GM12878 (cell line): ENCODE measurements around the gene MB21D2. TPM values are rescaled to one million over a fixed set of nuclear protein-coding genes. Genes with fewer than 3 reads are reported as not detected.
A peak's percentile ranks its signal among the peaks of the same experiment; 100 is the strongest.

Experiments used
- ATAC-seq: fragments of 200-7000 bp; cut with Tn5 transposase; 3 replicates; pipeline ENCODE4 v1.9.1; 2020; ENCODE audit warnings: mild to moderate bottlenecking, moderate library complexity
- BruUV-seq: library from RNA; stranded (reverse); fragments of 400-500 nt; replicated peaks from 2 replicates; lab custom pipeline; 2021; lab: Mats Ljungman, UMichigan
- CTCF ChIA-PET: fragments of 300-600 bp; sonication (Branson Sonifier 250); formaldehyde crosslinking; extraction: SDS; loops from one replicate; lab custom pipeline; 2021; ENCODE audit warnings: inconsistent platforms; lab: Yijun Ruan, JAX
- POLR2A ChIA-PET: fragments of 350-600 bp; formaldehyde crosslinking; extraction: SDS; loops from one replicate; lab custom pipeline; 2021; ENCODE audit warnings: inconsistent platforms; lab: Charles Lee
- RAD21 ChIA-PET: fragments of 300-600 bp; sonication (Branson Sonifier 250); formaldehyde crosslinking; loops from one replicate; lab custom pipeline; 2023; ENCODE audit warnings: antibody characterized with exemption; ENCODE audit not compliant: unreplicated experiment; lab: Charles Lee
- SMC1A ChIA-PET: fragments of 300-600 bp; sonication (Branson Sonifier 250); formaldehyde crosslinking; loops from one replicate; lab custom pipeline; 2023; ENCODE audit not compliant: unreplicated experiment, uncharacterized antibody; lab: Charles Lee
- DNase-seq: peaks from one replicate; pipeline ENCODE4 v3.0.0-alpha.2; 2011; ENCODE audit warnings: low read depth, low spot score
- FAIRE-seq: peaks from 3 replicates; lab custom pipeline; 2011; peaks lifted over from hg19 to GRCh38; lab: Jason Lieb, UNC
- H2AFZ ChIP-seq: 2 replicates; pipeline ENCODE4 v1.6.0; 2011; ENCODE audit warnings: low read depth, low read length, control low read depth; ENCODE audit not compliant: control insufficient read depth
- H3K27ac ChIP-seq: 2 replicates; pipeline ENCODE4 v1.5.1; 2011; ENCODE audit warnings: control low read depth; ENCODE audit not compliant: control insufficient read depth, insufficient read depth
- H3K27me3 ChIP-seq, 2 experiments: replicated peaks in 1 of 2; 2 replicates each; pipeline versions ENCODE4 v1.6.0 to v1.6.1; 2011; ENCODE audit warnings: low read length in 1 of 2; ENCODE audit not compliant: control insufficient read depth in 2 of 2, insufficient read depth in 2 of 2
- H3K36me3 ChIP-seq, 2 experiments: 2 replicates each; pipeline ENCODE4 v1.5.1; 2011; ENCODE audit warnings: low read length in 1 of 2; ENCODE audit not compliant: control insufficient read depth in 2 of 2, insufficient read depth in 2 of 2
- H3K4me1 ChIP-seq: 2 replicates; pipeline ENCODE4 v1.6.1; 2011; ENCODE audit warnings: mild to moderate bottlenecking, low read length, moderate library complexity, mixed read lengths; ENCODE audit not compliant: control insufficient read depth, insufficient read depth
- H3K4me2 ChIP-seq: 2 replicates; pipeline ENCODE4 v1.6.0; 2011; ENCODE audit warnings: control low read depth; ENCODE audit not compliant: control insufficient read depth, insufficient read depth
- H3K4me3 ChIP-seq: fragments of 200-600 bp; sonication (generic); 2 replicates; pipeline ENCODE4 v1.5.1; 2016
- H3K79me2 ChIP-seq: 2 replicates; pipeline ENCODE4 v1.6.0; 2011; ENCODE audit warnings: low read length; ENCODE audit not compliant: control insufficient read depth, insufficient read depth
- H3K9ac ChIP-seq: 2 replicates; pipeline ENCODE4 v1.8.0; 2011; ENCODE audit warnings: low read length, control low read depth, mixed read lengths; ENCODE audit not compliant: control insufficient read depth, insufficient read depth
- H3K9me3 ChIP-seq: replicated peaks from 3 replicates; pipeline ENCODE4 v1.5.1; 2011; ENCODE audit warnings: mild to moderate bottlenecking, low read length; ENCODE audit not compliant: control insufficient read depth, insufficient read depth
- H4K20me1 ChIP-seq: 2 replicates; pipeline ENCODE4 v1.6.0; 2011; ENCODE audit not compliant: control insufficient read depth, insufficient read depth
- BCLAF1 ChIP-seq: fragments of 450-650 bp; IDR thresholded peaks from 2 replicates; pipeline ENCODE4 v1.6.1; 2017; ENCODE audit warnings: antibody characterized with exemption, mild to moderate bottlenecking, moderate library complexity
- CBX3 ChIP-seq: fragments of 200-600 bp; sonication (generic); IDR thresholded peaks from 2 replicates; pipeline ENCODE4 v1.6.1; 2016; ENCODE audit warnings: low read depth, borderline replicate concordance
- CBX5 ChIP-seq: sonication (generic); IDR thresholded peaks from 2 replicates; pipeline ENCODE4 v1.6.1; 2016; ENCODE audit warnings: low read depth, moderate library complexity, mild to moderate bottlenecking, inconsistent platforms
- EP300 ChIP-seq, 2 experiments: fragments of 150-350 bp in 1 of 2; IDR thresholded peaks; 2 replicates each; pipeline ENCODE4 v1.6.1; 2011 to 2012; ENCODE audit warnings: low read depth in 2 of 2, low read length in 2 of 2, borderline replicate concordance in 1 of 2, improper control_type of control experiment in 1 of 2, inconsistent platforms in 1 of 2; ENCODE audit not compliant: control insufficient read depth in 1 of 2
- NFXL1 ChIP-seq: fragments of 450-650 bp; IDR thresholded peaks from 2 replicates; pipeline ENCODE4 v1.6.1; 2017; ENCODE audit warnings: antibody characterized with exemption, mild to moderate bottlenecking, borderline replicate concordance
- RAD51 ChIP-seq: fragments of 450-650 bp; IDR thresholded peaks from 2 replicates; pipeline ENCODE4 v1.6.1; 2016; ENCODE audit warnings: moderate library complexity, mild to moderate bottlenecking, inconsistent platforms
- RB1 ChIP-seq: fragments of 450-650 bp; formaldehyde crosslinking; IDR thresholded peaks from 2 replicates; pipeline ENCODE4 v1.6.1; 2017; ENCODE audit warnings: mild to moderate bottlenecking, borderline replicate concordance
- RCOR1 ChIP-seq: conservative IDR thresholded peaks from 2 replicates; pipeline ENCODE4 v1.6.1; 2012; ENCODE audit warnings: low read depth, low read length, improper control_type of control experiment
- SUPT20H ChIP-seq: IDR thresholded peaks from 2 replicates; pipeline ENCODE4 v1.6.1; 2011; ENCODE audit warnings: low read depth, mild to moderate bottlenecking, low read length, moderate library complexity, borderline replicate concordance; ENCODE audit not compliant: control insufficient read depth
- TBL1XR1 ChIP-seq: IDR thresholded peaks from 2 replicates; pipeline ENCODE4 v1.6.1; 2012; ENCODE audit warnings: low read depth, low read length, improper control_type of control experiment
- TCF7 ChIP-seq: IDR thresholded peaks from 2 replicates; pipeline ENCODE4 v1.6.1; 2014; ENCODE audit warnings: antibody characterized with exemption, borderline replicate concordance
- WRNIP1 ChIP-seq: IDR thresholded peaks from 2 replicates; pipeline ENCODE4 v1.6.1; 2011; ENCODE audit warnings: low read depth, low read length, improper control_type of control experiment, borderline replicate concordance
- YBX1 ChIP-seq: fragments of 450-650 bp; IDR thresholded peaks from 2 replicates; pipeline ENCODE4 v1.6.1; 2016; ENCODE audit warnings: antibody characterized with exemption
- WGBS: methylation state at CpG from one replicate; pipeline ENCODE4 v1.1.6; 2016; ENCODE audit warnings: low lambda C conversion rate; ENCODE audit not compliant: insufficient replicate concordance, insufficient coverage; ENCODE audit errors: missing lambda C conversion rate; 5-methylcytosine and 5-hydroxymethylcytosine counted together
- in situ Hi-C: fragments of 300-500 bp; cut with MboI; formaldehyde crosslinking; loops from 9 replicates; pipeline ENCODE4 v1.14.3; 2018; ENCODE audit warnings: mixed read lengths
- intact Hi-C: fragments of 100-400 bp; cut with micrococcal nuclease; formaldehyde crosslinking; loops from one replicate; pipeline ENCODE4 v1.14.2; 2022; ENCODE audit not compliant: unreplicated experiment
- polyA plus RNA-seq, 11 experiments: library from polyadenylated mRNA; depleted of rRNA in 4 of 11; unstranded in 6 of 11; stranded (reverse) in 5 of 11; fragments of >200 nt; fragmentation: Nextera tagmentation in 4 of 11; fragmentation: Illumina TruSeq in 1 of 11; extraction: Ambion mirVana in 4 of 11; extraction: Trizol in 1 of 11; gene quantifications; 1 replicate in 1 of 11; 2 replicates in 10 of 11; pipeline versions ENCODE4 v1.2.1 to v1.2.3, GENCODE V29; 2011 to 2016; ENCODE audit warnings: inconsistent platforms in 2 of 11, missing spikeins in 2 of 11, low read depth in 1 of 11
- total RNA-seq, 4 experiments: library from RNA; depleted of rRNA in 3 of 4; stranded (reverse); fragments of >200 nt in 3 of 4; fragmentation: Illumina TruSeq in 1 of 4; extraction: Trizol in 1 of 4; gene quantifications; 2 replicates each; pipeline versions ENCODE4 v1.2.1 to v1.2.3, GENCODE V29; 2013 to 2021
- TF ChIP-seq, protein P1 (sequence below): fragments of 450-650 bp; formaldehyde crosslinking; IDR thresholded peaks from 2 replicates; pipeline ENCODE4 v1.5.0; 2022; ENCODE audit warnings: mild to moderate bottlenecking, missing genetic modification characterization

MB21D2 gene
- total and polyA plus RNA-seq, 10 of the 15 experiments (the other 5 are each of a cell fraction or from before 2014, with no cell fraction given) = 7.9 to 21.2 (median 15.3) TPM

DNA sequence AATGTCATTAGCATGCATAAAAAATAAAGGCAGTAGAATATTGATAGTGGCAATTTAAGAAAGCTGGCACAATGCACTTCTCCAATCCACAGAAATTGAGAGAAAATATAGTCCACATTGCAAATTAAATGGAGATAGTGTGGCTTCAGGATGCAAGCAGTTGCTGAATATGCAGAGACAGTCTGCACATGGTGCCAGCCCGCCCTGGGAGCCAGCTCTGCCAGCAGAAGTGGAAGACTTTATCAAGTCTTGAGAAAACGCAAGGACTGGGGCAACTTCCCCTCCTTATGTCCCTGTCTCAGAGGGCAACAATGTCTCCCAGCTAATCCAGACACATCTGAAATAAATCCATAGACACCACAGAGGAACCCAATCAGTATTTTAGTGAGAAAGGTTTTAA lies 57.2 kb downstream of the MB21D2 start (continued):
- TF ChIP-seq, protein P1, sequence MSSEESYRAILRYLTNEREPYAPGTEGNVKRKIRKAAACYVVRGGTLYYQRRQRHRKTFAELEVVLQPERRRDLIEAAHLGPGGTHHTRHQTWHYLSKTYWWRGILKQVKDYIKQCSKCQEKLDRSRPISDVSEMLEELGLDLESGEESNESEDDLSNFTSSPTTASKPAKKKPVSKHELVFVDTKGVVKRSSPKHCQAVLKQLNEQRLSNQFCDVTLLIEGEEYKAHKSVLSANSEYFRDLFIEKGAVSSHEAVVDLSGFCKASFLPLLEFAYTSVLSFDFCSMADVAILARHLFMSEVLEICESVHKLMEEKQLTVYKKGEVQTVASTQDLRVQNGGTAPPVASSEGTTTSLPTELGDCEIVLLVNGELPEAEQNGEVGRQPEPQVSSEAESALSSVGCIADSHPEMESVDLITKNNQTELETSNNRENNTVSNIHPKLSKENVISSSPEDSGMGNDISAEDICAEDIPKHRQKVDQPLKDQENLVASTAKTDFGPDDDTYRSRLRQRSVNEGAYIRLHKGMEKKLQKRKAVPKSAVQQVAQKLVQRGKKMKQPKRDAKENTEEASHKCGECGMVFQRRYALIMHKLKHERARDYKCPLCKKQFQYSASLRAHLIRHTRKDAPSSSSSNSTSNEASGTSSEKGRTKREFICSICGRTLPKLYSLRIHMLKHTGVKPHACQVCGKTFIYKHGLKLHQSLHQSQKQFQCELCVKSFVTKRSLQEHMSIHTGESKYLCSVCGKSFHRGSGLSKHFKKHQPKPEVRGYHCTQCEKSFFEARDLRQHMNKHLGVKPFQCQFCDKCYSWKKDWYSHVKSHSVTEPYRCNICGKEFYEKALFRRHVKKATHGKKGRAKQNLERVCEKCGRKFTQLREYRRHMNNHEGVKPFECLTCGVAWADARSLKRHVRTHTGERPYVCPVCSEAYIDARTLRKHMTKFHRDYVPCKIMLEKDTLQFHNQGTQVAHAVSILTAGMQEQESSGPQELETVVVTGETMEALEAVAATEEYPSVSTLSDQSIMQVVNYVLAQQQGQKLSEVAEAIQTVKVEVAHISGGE (CRISPR knock-in tag) = no peak
- TF ChIP-seq RAD51 = no peak

- FAIRE-seq (no peak), DNase-seq (no peak), ATAC-seq (0 out of 3 replicates have a peak, but pooled peaks have one; percentile 6)
- in situ Hi-C loops (no loop called here), intact Hi-C loops (no loop called here)
- 73% methylated on average over 9 of the region's 9 CpGs for WGBS
- no peak overlapping the region for H3K4me3 ChIP-seq
- H3K79me2 ChIP-seq = peaks cover 28% of the 10 kb centered on the region
- H3K4me2 ChIP-seq = 0 out of 2 replicates have a peak overlapping the region, but pooled peaks have one; percentile 5
- SMC1A ChIA-PET = interaction anchor here (0.9 to 1.6 kb wide), 5 partner anchors 11 to 43 kb away, joined by 3 to 5 read pairs (median 4); no protein-coding TSS in a partner anchor
- no peak overlapping the region for H3K9ac ChIP-seq
- POLR2A ChIA-PET = no interaction called here
- H3K27me3 ChIP-seq = no peaks in the 10 kb centered on the region
- RAD21 ChIA-PET = no interaction called here
- CTCF ChIA-PET = interaction anchor here (1.0 kb wide), 1 partner anchor 9 kb away, joined by 4 read pairs; no protein-coding TSS in a partner anchor
- H3K4me1 ChIP-seq = peaks cover 31% of the 10 kb centered on the region
- no TSS peak for BruUV-seq
- H3K27ac ChIP-seq = no peak overlapping the region; the same call in 1 of the 2 replicates
- TF ChIP-seq EP300 (IDR thresholded peaks at IDR 0.05; ENCODE audit: borderline replicate concordance in 1 of 2, control insufficient read depth in 1 of 2, low read depth in 2 of 2, low read length in 2 of 2) = no peak
- no peak for TF ChIP-seq WRNIP1
- no peak for TF ChIP-seq YBX1
- TF ChIP-seq CBX5 = no peak
- no peak for TF ChIP-seq RB1
- no peak for TF ChIP-seq BCLAF1
- TF ChIP-seq SUPT20H = no peak
- no peak for TF ChIP-seq CBX3
- TF ChIP-seq TCF7 = no peak
- TF ChIP-seq TBL1XR1 = no peak
- no peak for TF ChIP-seq NFXL1
- TF ChIP-seq RCOR1 = no peak
- no peak overlapping the region for H2AFZ ChIP-seq
- peaks cover 4% of the 10 kb centered on the region; the same call in 2 of the 3 replicates for H3K9me3 ChIP-seq
- no peaks in the 10 kb centered on the region for H4K20me1 ChIP-seq
- no peaks in the 10 kb centered on the region for H3K36me3 ChIP-seq
Observed at GRCh38 chr3:192858849-192859585, 58.6 kb downstream of the MB21D2 start.
